ENCODE data around the gene DHRS11.
A peak's percentile ranks its signal among the peaks of the same experiment; 100 is the strongest.

DHRS11 gene

GRCh38 chr17:36641877-36642845 lies 50.5 kb downstream of the DHRS11 start:
- no peak overlapping the region for H3K27ac Mint-ChIP-seq
- H3K36me3 Mint-ChIP-seq (ENCODE audit: low read depth) = no peaks in the 10 kb centered on the region
- peak overlapping the region; percentile 70 for H3K4me3 Mint-ChIP-seq
- no peaks in the 10 kb centered on the region for H3K9me3 Mint-ChIP-seq
- peaks cover 9% of the 10 kb centered on the region for H3K4me1 Mint-ChIP-seq (ENCODE audit: low read depth)
- peaks cover 78% of the 10 kb centered on the region for H3K27me3 Mint-ChIP-seq

DNA sequence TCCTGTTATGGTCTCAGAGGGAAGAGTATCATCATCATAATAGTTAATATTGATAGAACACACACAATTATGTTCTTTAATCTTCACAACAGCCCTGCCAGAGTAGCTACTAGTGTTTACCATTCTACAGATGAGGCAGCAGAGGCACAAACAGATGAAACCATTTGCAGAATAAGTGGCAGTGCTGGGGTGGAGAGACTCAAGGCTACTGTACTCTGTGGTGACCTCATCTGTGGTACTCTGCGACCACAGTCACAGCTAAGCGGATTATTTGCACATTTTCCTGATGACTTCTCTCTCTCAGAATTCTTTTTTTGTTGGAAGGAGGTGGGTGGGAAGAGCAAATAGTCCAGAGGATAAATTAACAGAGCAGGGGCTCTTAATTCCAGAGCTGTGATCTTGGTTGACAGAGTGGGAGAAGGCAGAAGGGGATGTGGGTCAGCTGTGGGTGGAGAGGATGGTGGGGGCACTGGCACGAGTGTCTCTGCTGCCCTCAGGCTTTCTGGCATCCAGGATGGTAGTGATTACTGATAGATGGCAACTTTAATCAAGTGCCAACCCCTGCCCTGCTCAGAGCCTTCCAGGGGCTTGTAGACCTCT lies 51.5 kb downstream of the DHRS11 start:
- Mint-ChIP-seq H3K4me1 (ENCODE audit: low read depth) (peaks cover 9% of the 10 kb centered on the region), H3K9me3 (no peaks in the 10 kb centered on the region), H3K27ac (no peak overlapping the region), H3K4me3 (no peak overlapping the region), H3K36me3 (ENCODE audit: low read depth) (no peaks in the 10 kb centered on the region), H3K27me3 (peaks cover 77% of the 10 kb centered on the region)

DNA sequence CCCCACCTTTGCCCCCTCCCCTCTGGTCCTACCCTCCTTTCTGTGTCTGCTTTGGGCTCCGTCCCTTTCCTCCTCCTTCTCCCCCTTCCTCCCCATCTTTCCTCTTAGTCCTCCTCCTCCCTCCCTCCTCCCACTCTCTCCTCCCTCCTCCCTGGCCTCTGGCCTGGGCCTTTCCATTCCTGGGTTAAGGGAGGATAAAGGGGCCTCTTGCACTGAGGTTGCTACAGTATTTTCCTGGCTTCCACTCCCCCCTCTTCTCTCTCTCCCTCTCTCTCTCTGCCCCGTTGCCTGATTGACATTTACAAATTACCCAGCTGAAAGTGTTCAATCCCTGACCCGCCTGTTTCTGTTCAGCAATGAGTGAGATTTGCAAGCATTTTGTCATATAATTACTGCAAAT lies 53.7 kb downstream of the DHRS11 start:
- Mint-ChIP-seq H3K27ac (no peak overlapping the region), H3K4me3 (no peak overlapping the region), H3K27me3 (peaks cover 59% of the 10 kb centered on the region), H3K9me3 (no peaks in the 10 kb centered on the region), H3K4me1 (ENCODE audit: low read depth) (peaks cover 9% of the 10 kb centered on the region), H3K36me3 (ENCODE audit: low read depth) (no peaks in the 10 kb centered on the region)

DNA sequence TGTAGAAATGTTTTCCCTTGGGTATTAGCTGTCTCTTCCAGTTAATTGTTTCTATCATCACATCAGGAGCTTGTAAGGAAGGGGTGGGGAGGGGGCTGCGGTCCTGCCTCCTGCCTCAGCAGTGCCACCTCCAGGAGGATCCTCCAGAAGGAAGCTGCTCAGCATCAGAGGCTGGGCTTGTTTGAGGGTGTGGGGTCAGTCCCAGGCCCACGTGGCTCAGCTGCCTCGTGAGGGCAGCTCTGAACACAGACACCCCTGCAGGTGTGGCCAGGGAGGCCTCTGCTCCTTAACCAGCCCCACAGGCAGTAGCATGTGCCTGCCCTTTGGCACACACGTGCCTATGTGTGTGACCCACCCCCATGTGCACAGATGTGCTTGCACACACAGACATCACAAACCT lies 56.0 kb downstream of the DHRS11 start:
- H3K4me3 Mint-ChIP-seq = no peak overlapping the region
- peaks cover 49% of the 10 kb centered on the region for H3K27me3 Mint-ChIP-seq
- H3K9me3 Mint-ChIP-seq = no peaks in the 10 kb centered on the region
- H3K4me1 Mint-ChIP-seq (ENCODE audit: low read depth) = peaks cover 3% of the 10 kb centered on the region
- no peak overlapping the region for H3K27ac Mint-ChIP-seq
- no peaks in the 10 kb centered on the region for H3K36me3 Mint-ChIP-seq (ENCODE audit: low read depth)

DNA sequence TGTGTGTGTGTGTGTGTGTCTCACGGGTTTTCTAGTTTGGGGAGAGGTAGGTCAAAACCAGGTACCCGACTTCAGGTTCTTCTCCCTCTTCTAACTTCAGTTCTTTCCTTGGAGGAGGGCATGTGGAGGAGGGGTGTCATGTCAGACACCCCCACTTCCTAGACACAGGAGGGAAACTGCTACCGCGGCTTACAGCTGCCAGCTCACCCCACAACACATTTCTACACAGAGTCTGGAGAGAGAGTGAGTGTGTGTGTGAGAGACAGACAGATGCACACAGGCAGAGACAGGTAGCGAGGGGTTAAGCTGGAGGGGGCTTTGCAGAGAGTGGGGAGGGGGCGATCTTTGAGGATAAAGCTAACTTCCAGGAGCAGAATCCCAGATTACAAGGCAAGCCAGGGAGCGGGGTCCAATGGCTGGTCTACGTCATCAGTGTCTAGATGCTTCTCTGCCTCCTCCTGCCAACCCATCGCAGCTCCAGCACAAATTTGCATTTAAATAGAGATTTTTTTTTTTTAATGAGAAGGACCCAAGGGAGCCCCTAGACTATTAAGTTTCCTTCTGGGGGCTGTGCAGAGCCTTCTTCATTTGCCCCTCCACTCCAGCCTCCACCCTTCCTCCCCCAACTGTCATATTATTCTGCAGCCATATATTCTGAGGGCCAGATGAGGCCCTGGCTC lies 58.6 kb downstream of the DHRS11 start:
- Mint-ChIP-seq H3K27me3 (peaks cover 35% of the 10 kb centered on the region), H3K4me3 (no peak overlapping the region), H3K27ac (no peak overlapping the region), H3K36me3 (ENCODE audit: low read depth) (no peaks in the 10 kb centered on the region), H3K4me1 (ENCODE audit: low read depth) (no peaks in the 10 kb centered on the region), H3K9me3 (no peaks in the 10 kb centered on the region)
